ENCODE measurements around the gene MGRN1. TPM values are rescaled to one million over a fixed set of nuclear protein-coding genes. Genes with fewer than 3 reads are reported as not detected.

The MGRN1 gene
- total and polyA plus RNA-seq, 2 experiments from 2014 or later = 47.2 to 66.6 TPM

DNA sequence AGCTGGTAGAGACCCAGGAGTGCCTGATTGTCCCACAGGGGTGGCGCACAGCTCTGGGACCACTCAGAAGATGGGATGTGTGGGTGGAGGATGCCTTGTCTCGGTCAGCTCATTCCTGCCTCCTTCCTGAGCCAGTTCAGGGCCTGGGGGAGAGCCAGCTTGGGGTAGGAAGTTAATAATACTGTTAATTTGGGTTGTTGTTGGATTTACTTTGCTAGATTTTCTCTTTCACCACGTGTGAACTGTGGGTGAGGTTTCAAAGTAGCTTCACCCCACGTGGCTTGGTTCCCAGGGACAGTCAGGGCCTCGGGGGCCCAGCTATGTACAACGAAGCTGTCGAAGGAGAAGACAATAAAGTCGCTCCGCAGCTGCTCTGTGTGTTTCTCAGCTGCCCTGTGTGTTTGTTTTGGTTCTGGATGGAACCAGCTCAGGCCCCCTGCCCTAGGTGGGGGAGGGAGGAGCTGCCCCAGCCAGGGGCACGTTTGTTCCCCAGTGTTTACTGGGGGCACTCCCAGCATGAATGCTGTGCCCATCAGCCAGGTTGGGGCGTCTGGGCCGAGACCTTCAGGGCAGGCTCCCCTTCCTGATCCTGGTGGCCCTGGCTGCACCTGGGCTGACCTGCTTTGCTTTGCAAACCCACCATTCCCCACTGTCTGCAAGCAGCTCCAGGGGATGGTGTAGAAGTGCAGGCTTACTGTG lies 71.0 kb downstream of the MGRN1 start:
- TF ChIP-seq, protein P1, sequence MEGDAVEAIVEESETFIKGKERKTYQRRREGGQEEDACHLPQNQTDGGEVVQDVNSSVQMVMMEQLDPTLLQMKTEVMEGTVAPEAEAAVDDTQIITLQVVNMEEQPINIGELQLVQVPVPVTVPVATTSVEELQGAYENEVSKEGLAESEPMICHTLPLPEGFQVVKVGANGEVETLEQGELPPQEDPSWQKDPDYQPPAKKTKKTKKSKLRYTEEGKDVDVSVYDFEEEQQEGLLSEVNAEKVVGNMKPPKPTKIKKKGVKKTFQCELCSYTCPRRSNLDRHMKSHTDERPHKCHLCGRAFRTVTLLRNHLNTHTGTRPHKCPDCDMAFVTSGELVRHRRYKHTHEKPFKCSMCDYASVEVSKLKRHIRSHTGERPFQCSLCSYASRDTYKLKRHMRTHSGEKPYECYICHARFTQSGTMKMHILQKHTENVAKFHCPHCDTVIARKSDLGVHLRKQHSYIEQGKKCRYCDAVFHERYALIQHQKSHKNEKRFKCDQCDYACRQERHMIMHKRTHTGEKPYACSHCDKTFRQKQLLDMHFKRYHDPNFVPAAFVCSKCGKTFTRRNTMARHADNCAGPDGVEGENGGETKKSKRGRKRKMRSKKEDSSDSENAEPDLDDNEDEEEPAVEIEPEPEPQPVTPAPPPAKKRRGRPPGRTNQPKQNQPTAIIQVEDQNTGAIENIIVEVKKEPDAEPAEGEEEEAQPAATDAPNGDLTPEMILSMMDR (IDR thresholded peaks at IDR 0.05; ENCODE audit: low read depth, low read length) = no peak
- peaks cover 27% of the 10 kb centered on the region for H3K36me3 ChIP-seq
- H3K27ac ChIP-seq = peak overlapping the region; percentile 29
- DNase-seq (ENCODE audit: low read depth in 1 of 2, low spot score in 1 of 2) = no peak
- no peaks in the 10 kb centered on the region for H3K9me3 ChIP-seq (ENCODE audit: low read depth)
- no peak overlapping the region for H3K4me3 ChIP-seq
- peaks cover 4% of the 10 kb centered on the region for H3K4me1 ChIP-seq (ENCODE audit: low read depth)
- no peaks in the 10 kb centered on the region for H3K27me3 ChIP-seq

DNA sequence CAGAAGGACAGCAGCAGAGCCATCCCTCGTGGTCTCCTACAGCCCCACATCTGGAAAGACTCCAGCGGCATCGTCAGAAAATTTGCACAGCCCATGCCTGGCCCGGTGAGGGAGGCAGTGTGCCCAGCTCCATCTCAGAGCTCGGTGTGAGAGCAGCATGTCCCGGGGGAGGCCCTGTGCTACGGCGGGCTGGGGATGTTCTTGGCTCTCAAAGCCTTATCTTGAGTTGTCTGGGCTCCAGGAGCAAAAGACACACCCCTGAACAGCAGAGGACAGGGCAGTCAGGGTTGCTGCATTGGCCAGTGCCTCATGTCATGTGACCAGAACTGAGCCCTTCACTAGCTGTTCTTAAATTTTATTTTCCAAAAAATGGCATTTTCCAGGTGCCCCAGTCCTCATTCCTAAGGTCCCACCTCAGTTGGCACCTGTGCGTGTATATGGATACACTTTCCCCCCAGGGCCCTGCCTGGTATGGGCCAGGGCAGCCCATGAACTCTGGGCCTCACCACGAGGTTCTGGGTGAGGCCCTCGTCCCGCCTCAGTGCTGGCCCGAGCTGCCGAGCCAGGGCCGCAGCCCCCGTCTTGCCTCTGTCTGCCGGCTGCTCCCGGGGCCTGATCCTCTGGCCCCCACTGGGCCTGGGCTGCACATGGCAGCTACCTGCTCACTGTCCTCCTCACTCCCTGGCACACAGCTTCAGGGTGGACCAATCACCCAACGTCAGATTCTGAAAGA lies 71.7 kb downstream of the MGRN1 start:
- H3K4me3 ChIP-seq = no peak overlapping the region
- H3K9me3 ChIP-seq (ENCODE audit: low read depth) = no peaks in the 10 kb centered on the region
- H3K4me1 ChIP-seq (ENCODE audit: low read depth) = peaks cover 4% of the 10 kb centered on the region
- H3K27ac ChIP-seq = peak overlapping the region; percentile 65
- H3K27me3 ChIP-seq = no peaks in the 10 kb centered on the region
- peak in 1 of 2 donors; percentile 50 for DNase-seq (ENCODE audit: low read depth in 1 of 2, low spot score in 1 of 2)
- peaks cover 31% of the 10 kb centered on the region for H3K36me3 ChIP-seq
- TF ChIP-seq, protein P1 (IDR thresholded peaks at IDR 0.05; ENCODE audit: low read depth, low read length) = no peak

DNA sequence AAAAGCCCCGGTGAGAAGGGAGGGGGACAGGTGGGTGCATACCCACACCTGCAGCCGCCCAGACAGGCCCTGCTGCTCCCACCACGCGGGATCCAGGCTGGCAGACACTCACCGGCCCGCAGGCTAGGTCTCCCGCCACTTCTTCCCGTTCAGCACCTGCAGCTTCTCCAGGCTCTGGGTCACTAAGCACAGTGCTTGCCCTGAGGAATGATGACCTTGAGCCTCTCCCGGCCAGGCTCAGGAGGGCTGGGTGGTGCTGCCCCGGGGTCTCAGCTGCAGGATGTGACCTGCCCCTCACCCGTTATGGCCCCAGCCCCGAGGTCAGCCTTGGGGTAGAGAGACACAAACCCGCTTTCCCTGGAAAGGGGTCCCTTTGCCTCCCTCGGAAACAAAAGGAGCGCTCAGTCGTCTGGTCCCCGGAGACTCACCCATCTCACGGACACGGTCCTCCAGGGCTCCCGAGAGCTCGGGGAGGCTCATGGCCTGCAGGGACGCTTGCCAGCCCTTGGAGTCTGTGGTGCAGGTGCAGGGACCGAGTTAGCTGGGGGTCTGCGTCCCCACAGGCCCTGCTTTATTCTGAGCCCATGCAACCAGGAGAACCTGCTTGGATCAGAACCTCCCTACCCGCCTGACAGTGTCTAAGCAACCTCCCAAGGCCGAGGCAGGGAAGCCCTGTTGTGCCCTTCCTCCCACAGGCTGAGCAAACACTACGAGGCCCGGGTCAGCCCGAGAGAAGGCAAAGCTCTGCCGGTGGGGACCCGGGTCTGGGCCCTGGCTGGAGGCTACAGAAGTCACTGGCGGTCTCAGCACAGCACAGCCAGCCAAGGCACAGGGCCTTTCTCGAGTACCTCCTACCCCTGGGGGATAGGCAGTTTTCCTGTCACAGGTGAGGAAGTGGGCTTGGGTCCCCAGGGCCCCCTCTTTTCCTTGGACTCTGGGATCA lies 72.5 kb downstream of the MGRN1 start:
- Histone ChIP-seq H3K4me3 (no peak overlapping the region), H3K27ac (peak overlapping the region; percentile 65), H3K36me3 (peaks cover 35% of the 10 kb centered on the region), H3K27me3 (no peaks in the 10 kb centered on the region), H3K4me1 (ENCODE audit: low read depth) (peaks cover 4% of the 10 kb centered on the region), H3K9me3 (ENCODE audit: low read depth) (no peaks in the 10 kb centered on the region)
- TF ChIP-seq, protein P1 (IDR thresholded peaks at IDR 0.05; ENCODE audit: low read depth, low read length) = no peak
- no peak for DNase-seq (ENCODE audit: low read depth in 1 of 2, low spot score in 1 of 2)

DNA sequence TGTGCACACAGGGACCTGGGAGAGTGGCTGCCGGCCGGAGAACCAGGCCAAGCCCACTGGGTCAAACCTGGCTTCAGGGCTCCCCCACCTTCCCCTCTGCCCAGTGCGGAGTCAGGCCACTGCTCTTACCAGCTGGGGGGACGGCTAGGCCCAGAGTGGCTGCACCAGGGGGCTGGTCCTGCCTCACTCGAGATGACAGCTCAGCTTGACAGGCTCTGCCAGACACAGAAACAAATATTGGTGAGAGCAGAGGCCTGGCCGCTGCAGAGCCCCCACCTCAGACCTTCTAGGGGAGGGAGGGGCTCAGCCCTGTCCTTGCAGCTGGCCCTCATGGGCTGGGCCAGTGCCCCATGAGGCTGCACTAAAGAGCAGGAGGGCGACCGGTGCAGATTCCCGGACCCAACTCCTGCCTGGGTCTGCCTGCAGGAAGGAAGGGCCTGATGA lies 73.2 kb downstream of the MGRN1 start:
- Histone ChIP-seq H3K4me3 (no peak overlapping the region), H3K4me1 (ENCODE audit: low read depth) (peaks cover 2% of the 10 kb centered on the region), H3K27ac (peak overlapping the region; percentile 65), H3K36me3 (peaks cover 37% of the 10 kb centered on the region), H3K27me3 (no peaks in the 10 kb centered on the region), H3K9me3 (ENCODE audit: low read depth) (no peaks in the 10 kb centered on the region)
- TF ChIP-seq, protein P1 (IDR thresholded peaks at IDR 0.05; ENCODE audit: low read depth, low read length) = no peak
- DNase-seq (ENCODE audit: low read depth in 1 of 2, low spot score in 1 of 2) = no peak

DNA sequence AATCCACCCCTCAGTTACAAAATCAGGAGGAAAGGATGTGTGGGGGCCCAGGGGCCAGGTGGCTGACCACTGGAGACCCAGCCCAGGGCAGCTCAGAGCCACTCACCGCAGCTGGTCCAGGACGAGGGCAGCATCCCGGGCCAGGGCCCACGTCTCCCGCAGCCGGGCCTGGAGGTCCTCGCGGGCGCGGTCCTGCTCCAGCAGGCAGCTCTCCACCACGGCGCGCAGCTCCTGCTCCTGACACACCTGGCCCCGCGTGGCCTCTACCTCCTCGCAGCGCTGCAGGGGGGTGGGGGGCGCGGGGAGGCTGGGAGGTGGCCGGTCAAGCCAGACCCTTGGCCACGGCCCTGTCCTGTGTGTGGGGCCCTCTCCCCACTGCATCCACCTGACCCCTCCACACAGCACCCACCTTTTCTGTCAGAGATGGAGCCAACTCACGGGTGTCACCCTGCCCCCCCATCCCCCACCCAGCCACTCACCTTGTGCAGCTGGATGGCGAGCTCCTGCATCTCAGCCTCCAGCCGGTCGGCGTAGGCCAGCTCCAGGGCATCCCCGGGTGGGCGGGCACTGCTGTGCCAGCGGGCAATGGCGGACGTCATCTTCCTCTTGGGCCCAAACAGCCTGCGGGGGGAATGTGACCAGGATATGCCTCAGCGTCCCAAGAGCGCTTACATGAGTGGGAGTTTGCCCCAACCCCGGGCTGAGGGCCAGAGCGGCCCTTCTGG lies 73.9 kb downstream of the MGRN1 start:
- Histone ChIP-seq H3K4me3 (no peak overlapping the region), H3K27ac (peak overlapping the region; percentile 65), H3K9me3 (ENCODE audit: low read depth) (no peaks in the 10 kb centered on the region), H3K27me3 (no peaks in the 10 kb centered on the region), H3K36me3 (peaks cover 37% of the 10 kb centered on the region), H3K4me1 (ENCODE audit: low read depth) (no peaks in the 10 kb centered on the region)
- TF ChIP-seq, protein P1 (IDR thresholded peaks at IDR 0.05; ENCODE audit: low read depth, low read length) = no peak
- DNase-seq (ENCODE audit: low read depth in 1 of 2, low spot score in 1 of 2) = no peak

All from cardiac muscle cell (in vitro differentiated cells and primary cell).